Measurements from ENCODE around the gene TRIM49B.
"Not testable (repeated sequence)": the region's sequence is repeated elsewhere in the genome, so short reads cannot be mapped to it uniquely, and the experiment has no call there.

The TRIM49B gene

GRCh38 chr11:49028523-49028922 is at the start of gene TRIM49B:
Gene TRIM49B (plus strand): TSS chr11:49028823. CDS start chr11:49031600, 2,777 bp downstream.
- DNase-seq = not testable (repeated sequence)

- DNase-seq = not testable (repeated sequence)
Observed at GRCh38 chr11:48983785-48984184, 44.8 kb upstream of the TRIM49B start, which contains the start of gene TRIM51G. Gene TRIM51G (minus strand): TSS chr11:48983885. CDS start chr11:48981695, 2,190 bp downstream.

- not testable (repeated sequence) for DNase-seq
Observed at GRCh38 chr11:49048229-49048628, 19.6 kb downstream of the TRIM49B start.

GRCh38 chr11:49049821-49050220 is 21.2 kb downstream of the TRIM49B start:
- not testable (repeated sequence) for DNase-seq

GRCh38 chr11:49059012-49059411 is 30.4 kb downstream of the TRIM49B start, which contains the start of gene TRIM64C:
Gene TRIM64C (minus strand): TSS chr11:49059112. CDS start chr11:49059112, 0 bp downstream.
- DNase-seq = not testable (repeated sequence)

- DNase-seq = not testable (repeated sequence)
Observed at GRCh38 chr11:49069897-49070296, 41.3 kb downstream of the TRIM49B start.
